Nephron (organoid): ENCODE measurements around the gene EGFR.

Experiments
- H3K27ac Mint-ChIP-seq, 3 experiments: 2 replicates each; pipeline ENCODE4 v1.8.0; 2020; ENCODE audit warnings: mixed read lengths in 3 of 3, mild to moderate bottlenecking in 2 of 3, moderate library complexity in 1 of 3
- H3K27me3 Mint-ChIP-seq: 2 replicates; pipeline ENCODE4 v1.8.0; 2021; ENCODE audit warnings: low read depth, mild to moderate bottlenecking, moderate library complexity, mixed read lengths
- H3K36me3 Mint-ChIP-seq: 2 replicates; pipeline ENCODE4 v1.8.0; 2020; ENCODE audit warnings: low read depth, mixed read lengths
- H3K4me1 Mint-ChIP-seq: 2 replicates; pipeline ENCODE4 v1.8.0; 2020; ENCODE audit warnings: mixed read lengths
- H3K4me3 Mint-ChIP-seq, 3 experiments: 2 replicates each; pipeline ENCODE4 v1.8.0; 2020; ENCODE audit warnings: mild to moderate bottlenecking in 3 of 3, mixed read lengths in 3 of 3, moderate library complexity in 2 of 3
- H3K9me3 Mint-ChIP-seq: 2 replicates; pipeline ENCODE4 v1.8.0; 2020; ENCODE audit warnings: mixed read lengths
- TF ChIP-seq, protein P1 (sequence below), 3 experiments: fragments of 200-600 bp; sonication (generic); IDR thresholded peaks; one replicate each; pipeline ENCODE4 v1.5.0; 2021; ENCODE audit warnings: antibody characterized with exemption in 3 of 3; ENCODE audit not compliant: unreplicated experiment in 3 of 3

The EGFR gene

DNA sequence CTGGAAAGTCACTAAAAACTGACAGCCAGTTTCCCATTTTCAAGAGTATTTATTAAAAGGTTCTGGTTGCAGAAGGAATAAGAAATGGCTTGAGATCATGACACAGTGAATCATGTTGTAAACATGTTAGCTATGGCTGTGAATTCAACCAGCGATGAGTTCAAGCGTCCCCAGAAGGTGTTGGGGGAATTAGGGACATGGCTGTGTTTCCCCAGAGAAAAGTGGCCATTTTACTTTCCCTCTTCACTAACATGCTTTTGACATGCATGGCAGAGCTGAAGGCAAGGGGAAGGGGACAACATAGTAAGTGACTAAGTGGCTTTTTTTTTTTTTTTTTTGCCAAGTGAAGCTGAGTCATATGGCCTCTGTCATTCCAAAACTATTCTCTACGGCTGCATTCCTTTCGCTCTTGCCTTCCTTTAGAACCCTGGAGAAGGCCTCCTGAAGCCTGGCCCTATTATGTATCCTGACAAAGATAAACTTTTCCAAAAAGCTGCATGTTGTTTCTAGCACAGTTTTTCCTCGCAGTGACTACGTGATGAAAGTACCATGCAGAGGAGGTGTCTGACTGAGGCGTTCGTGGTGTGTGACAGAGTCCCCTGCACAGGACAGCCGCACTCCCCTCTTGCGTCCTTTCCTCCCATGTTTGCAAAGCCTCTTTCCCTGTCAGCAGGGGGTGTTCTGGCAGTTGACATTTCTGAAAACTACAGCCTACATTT, 46.9 kb downstream of the EGFR start:
- Mint-ChIP-seq H3K27ac (peak overlapping the region; percentile 88 to 91 (median 90)), H3K4me1 (peaks cover 79% of the 10 kb centered on the region), H3K27me3 (peaks cover 4% of the 10 kb centered on the region), H3K4me3 (peak overlapping the region in 2 of 3 experiments; percentile 7 to 65), H3K9me3 (no peaks in the 10 kb centered on the region), H3K36me3 (no peaks in the 10 kb centered on the region)
- TF ChIP-seq, protein P1, sequence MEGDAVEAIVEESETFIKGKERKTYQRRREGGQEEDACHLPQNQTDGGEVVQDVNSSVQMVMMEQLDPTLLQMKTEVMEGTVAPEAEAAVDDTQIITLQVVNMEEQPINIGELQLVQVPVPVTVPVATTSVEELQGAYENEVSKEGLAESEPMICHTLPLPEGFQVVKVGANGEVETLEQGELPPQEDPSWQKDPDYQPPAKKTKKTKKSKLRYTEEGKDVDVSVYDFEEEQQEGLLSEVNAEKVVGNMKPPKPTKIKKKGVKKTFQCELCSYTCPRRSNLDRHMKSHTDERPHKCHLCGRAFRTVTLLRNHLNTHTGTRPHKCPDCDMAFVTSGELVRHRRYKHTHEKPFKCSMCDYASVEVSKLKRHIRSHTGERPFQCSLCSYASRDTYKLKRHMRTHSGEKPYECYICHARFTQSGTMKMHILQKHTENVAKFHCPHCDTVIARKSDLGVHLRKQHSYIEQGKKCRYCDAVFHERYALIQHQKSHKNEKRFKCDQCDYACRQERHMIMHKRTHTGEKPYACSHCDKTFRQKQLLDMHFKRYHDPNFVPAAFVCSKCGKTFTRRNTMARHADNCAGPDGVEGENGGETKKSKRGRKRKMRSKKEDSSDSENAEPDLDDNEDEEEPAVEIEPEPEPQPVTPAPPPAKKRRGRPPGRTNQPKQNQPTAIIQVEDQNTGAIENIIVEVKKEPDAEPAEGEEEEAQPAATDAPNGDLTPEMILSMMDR (IDR thresholded peaks at IDR 0.05; ENCODE audit: unreplicated experiment in 3 of 3), result no peak

DNA sequence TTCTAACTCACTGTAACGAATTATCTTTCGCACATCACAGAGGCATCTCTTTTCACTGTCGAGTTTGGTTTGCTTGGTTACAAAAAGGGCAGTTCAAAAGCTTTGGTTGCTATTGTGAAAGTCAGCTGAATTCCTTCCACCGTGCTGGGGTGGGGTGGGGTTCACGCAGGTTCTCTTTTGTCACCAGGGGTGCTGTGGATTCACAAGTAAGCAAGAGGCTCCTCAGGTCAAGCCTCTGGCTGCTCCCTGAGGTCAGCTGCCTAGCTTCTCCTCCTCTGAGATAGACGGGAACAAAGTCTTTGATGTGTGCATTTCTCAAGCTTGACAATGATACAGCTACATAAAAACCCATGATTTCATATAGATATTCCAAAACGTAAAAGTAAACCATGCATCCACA, 47.7 kb downstream of the EGFR start:
- TF ChIP-seq, protein P1 (IDR thresholded peaks at IDR 0.05; ENCODE audit: unreplicated experiment in 3 of 3), result no peak
- Mint-ChIP-seq H3K27ac (peak overlapping the region; percentile 88 to 91 (median 90)), H3K4me1 (peaks cover 78% of the 10 kb centered on the region), H3K27me3 (peaks cover 4% of the 10 kb centered on the region), H3K4me3 (no peak overlapping the region), H3K9me3 (no peaks in the 10 kb centered on the region), H3K36me3 (no peaks in the 10 kb centered on the region)

DNA sequence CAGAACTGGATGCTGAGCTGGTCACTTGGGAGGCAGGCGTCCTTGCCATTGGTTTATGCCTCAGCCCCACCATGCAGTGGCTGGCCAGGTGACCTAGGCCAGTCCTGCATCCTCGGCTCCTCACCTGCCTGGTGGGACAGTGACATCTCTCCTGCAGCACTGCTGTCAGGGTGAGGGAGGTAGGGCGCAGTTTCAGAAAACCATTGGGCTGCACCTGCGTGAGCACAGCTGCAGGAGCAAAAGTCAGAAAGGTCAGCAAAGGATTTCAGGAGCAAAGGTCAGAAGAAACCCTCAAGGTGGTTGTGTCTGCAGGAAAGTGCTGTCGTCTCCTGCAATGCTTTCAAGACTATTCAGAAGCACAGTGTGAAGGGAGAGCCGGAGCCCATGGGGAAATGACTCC, 48.1 kb downstream of the EGFR start:
- Mint-ChIP-seq H3K36me3 (no peaks in the 10 kb centered on the region), H3K4me3 (no peak overlapping the region), H3K27ac (peak overlapping the region; percentile 88 to 91 (median 90)), H3K4me1 (peaks cover 78% of the 10 kb centered on the region), H3K27me3 (peaks cover 4% of the 10 kb centered on the region), H3K9me3 (no peaks in the 10 kb centered on the region)
- TF ChIP-seq, protein P1 (IDR thresholded peaks at IDR 0.05; ENCODE audit: unreplicated experiment in 3 of 3), result no peak

DNA sequence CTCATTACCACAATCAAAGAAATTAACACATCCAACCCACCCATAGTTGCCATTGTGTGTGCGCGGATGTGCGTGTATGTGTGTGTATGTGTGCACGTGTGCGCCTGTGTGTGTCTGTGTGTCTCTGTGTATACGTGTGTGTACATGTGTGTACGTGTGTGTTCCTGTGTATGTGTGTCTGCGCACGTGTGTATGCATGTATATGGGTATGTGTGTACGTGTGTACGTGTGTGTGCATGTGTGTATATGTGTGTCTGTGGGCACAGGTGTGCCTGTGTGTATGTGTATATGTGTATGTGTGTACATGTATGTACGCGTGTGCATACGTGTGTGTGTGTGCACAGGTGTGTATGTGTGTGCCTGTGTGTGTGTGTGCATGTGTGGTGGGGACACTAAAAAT, 48.9 kb downstream of the EGFR start:
- peaks cover 4% of the 10 kb centered on the region for H3K27me3 Mint-ChIP-seq

DNA sequence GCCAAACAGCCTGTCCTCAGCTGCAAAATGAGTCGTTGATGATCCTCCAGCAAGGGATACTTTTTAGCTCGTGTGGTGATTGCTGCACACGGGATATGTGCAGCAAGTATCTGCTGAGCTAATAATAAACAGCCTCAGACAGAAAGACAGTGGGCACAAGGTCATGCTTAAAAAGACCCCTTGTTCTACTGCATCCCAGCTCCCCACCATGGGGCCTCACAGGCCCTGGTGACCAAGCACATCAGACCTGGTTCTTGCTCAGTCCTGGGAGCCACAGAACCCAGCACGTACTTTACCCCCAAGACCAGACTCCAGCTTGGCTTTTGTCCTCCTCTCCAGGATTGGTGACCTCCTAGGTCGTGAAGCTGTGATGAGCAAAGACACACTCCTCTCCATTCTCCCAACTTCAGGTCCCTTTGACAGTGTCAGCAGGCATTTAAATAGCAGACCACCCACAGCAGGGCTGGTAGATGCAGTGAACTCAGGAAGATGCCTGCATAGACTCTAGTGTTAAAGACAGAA, 50.5 kb downstream of the EGFR start:
- TF ChIP-seq, protein P1 (IDR thresholded peaks at IDR 0.05; ENCODE audit: unreplicated experiment in 3 of 3), result no peak
- peaks cover 77% of the 10 kb centered on the region for H3K4me1 Mint-ChIP-seq
- H3K9me3 Mint-ChIP-seq, result no peaks in the 10 kb centered on the region
- no peaks in the 10 kb centered on the region for H3K36me3 Mint-ChIP-seq
- H3K4me3 Mint-ChIP-seq, result no peak overlapping the region
- peak overlapping the region; percentile 95 to 96 (median 96) for H3K27ac Mint-ChIP-seq
- peaks cover 4% of the 10 kb centered on the region for H3K27me3 Mint-ChIP-seq

More for the DNA sequence above, 48.9 kb downstream of the EGFR start:
- TF ChIP-seq, protein P1 (IDR thresholded peaks at IDR 0.05; ENCODE audit: unreplicated experiment in 3 of 3), result no peak
- H3K9me3 Mint-ChIP-seq, result no peaks in the 10 kb centered on the region
- H3K27ac Mint-ChIP-seq, result peak overlapping the region in 1 of 3 experiments; percentile 78
- no peaks in the 10 kb centered on the region for H3K36me3 Mint-ChIP-seq
- H3K4me1 Mint-ChIP-seq, result peaks cover 75% of the 10 kb centered on the region
- no peak overlapping the region for H3K4me3 Mint-ChIP-seq
